ENCODE results near the gene TSPAN16.
A peak's percentile ranks its signal among the peaks of the same experiment; 100 is the strongest.
"Not testable (repeated sequence)": the region's sequence is repeated elsewhere in the genome, so short reads cannot be mapped to it uniquely, and the experiment has no call there.

TSPAN16 gene

DNA sequence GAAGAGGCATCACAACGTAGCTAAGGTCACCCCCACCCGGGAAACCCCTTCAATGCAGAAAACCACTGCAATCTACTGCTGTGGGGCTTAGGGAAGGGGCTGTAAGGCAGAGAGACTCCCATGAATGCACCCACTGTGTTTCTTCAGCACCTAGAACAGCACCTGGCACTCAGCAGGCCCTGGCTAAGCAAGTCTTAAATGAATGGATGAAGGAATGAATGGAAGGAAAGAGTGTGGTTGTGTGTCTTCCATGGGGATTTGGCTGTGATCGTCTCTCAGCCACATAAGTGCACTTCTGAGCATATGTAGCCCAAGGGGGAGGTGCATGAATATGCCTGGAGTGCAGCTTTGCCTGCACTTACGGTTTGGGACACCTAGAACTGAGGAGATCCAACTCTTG lies 53.2 kb downstream of the TSPAN16 start:
- no peak for DNase-seq (ENCODE audit: low spot score)
- in situ Hi-C loops (cut with MboI; ENCODE audit: low pct_unique_long_range_greater_than_20kb, low sequenced_read_pairs, unreplicated experiment) = no loop called here
- TF ChIP-seq CTCF (IDR thresholded peaks at IDR 0.05; ENCODE audit: extremely low read depth, insufficient read depth, missing control alignments) = no peak

- DNase-seq (ENCODE audit: low spot score); in situ Hi-C loops (cut with MboI; ENCODE audit: low pct_unique_long_range_greater_than_20kb, low sequenced_read_pairs, unreplicated experiment): not testable (repeated sequence)
Measured at GRCh38 chr19:11354102-11354501, 58.1 kb downstream of the TSPAN16 start.

- in situ Hi-C loops (cut with MboI; ENCODE audit: low pct_unique_long_range_greater_than_20kb, low sequenced_read_pairs, unreplicated experiment) = no loop called here
- DNase-seq (ENCODE audit: low spot score) = peak; percentile 93
- no peak for TF ChIP-seq CTCF (IDR thresholded peaks at IDR 0.05; ENCODE audit: extremely low read depth, insufficient read depth, missing control alignments)
Measured at GRCh38 chr19:11355160-11356073, 59.5 kb downstream of the TSPAN16 start, which contains the start of gene PLPPR2. Gene PLPPR2, plus strand, starts transcription at chr19:11355432. Its CDS starts 2,242 bp downstream, at chr19:11357674.

DNA sequence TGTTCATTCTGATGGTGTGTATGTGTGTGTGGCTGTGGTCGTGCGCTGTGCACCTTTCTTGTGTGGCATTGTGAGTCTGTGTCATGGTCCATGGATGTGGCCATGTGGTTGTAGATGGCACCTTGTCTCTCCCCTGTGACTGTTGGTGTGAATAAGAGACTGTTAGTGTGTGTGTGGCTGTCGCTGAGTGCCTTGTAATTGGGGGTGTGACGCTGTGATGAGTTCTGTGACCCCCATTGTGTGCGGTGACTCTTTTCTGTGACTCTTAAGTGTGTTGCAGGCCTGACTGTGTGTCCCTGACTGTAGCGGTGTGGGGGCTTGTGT lies 60.1 kb downstream of the TSPAN16 start:
- no peak for TF ChIP-seq CTCF (IDR thresholded peaks at IDR 0.05; ENCODE audit: extremely low read depth, insufficient read depth, missing control alignments)
- DNase-seq (ENCODE audit: low spot score) = no peak
- in situ Hi-C loops (cut with MboI; ENCODE audit: low pct_unique_long_range_greater_than_20kb, low sequenced_read_pairs, unreplicated experiment) = no loop called here

- DNase-seq (ENCODE audit: low spot score) = no peak
- TF ChIP-seq CTCF (IDR thresholded peaks at IDR 0.05; ENCODE audit: extremely low read depth, insufficient read depth, missing control alignments) = no peak
- in situ Hi-C loops (cut with MboI; ENCODE audit: low pct_unique_long_range_greater_than_20kb, low sequenced_read_pairs, unreplicated experiment) = no loop called here
Measured at GRCh38 chr19:11356676-11357550, 61.0 kb downstream of the TSPAN16 start.

- in situ Hi-C loops (cut with MboI; ENCODE audit: low pct_unique_long_range_greater_than_20kb, low sequenced_read_pairs, unreplicated experiment) = no loop called here
- TF ChIP-seq CTCF (IDR thresholded peaks at IDR 0.05; ENCODE audit: extremely low read depth, insufficient read depth, missing control alignments) = no peak
- DNase-seq (ENCODE audit: low spot score) = no peak
Measured at GRCh38 chr19:11359421-11359820, 63.5 kb downstream of the TSPAN16 start.
